WTC11 (cell line): ENCODE results near the gene ADD1.

Experiments
- ETV6 ChIP-seq: sonication (generic); formaldehyde crosslinking; IDR thresholded peaks from 2 replicates; pipeline ENCODE4 v1.8.1; 2022; ENCODE audit warnings: mild to moderate bottlenecking, missing genetic modification reagents
- FOXK1 ChIP-seq: sonication (generic); formaldehyde crosslinking; IDR thresholded peaks from 2 replicates; pipeline ENCODE4 v1.8.0; 2022; ENCODE audit warnings: mild to moderate bottlenecking, moderate library complexity, missing genetic modification reagents
- JUN ChIP-seq: sonication (generic); formaldehyde crosslinking; IDR thresholded peaks from 2 replicates; pipeline ENCODE4 v1.8.0; 2023; ENCODE audit warnings: mild to moderate bottlenecking, missing genetic modification reagents
- NFE2L1 ChIP-seq: sonication (generic); formaldehyde crosslinking; IDR thresholded peaks from 2 replicates; pipeline ENCODE4 v1.8.1; 2023; ENCODE audit warnings: missing genetic modification reagents
- SMAD4 ChIP-seq: sonication (generic); formaldehyde crosslinking; IDR thresholded peaks from 2 replicates; pipeline ENCODE4 v1.8.0; 2022; ENCODE audit warnings: mild to moderate bottlenecking, missing genetic modification reagents
- SP1 ChIP-seq: sonication (generic); formaldehyde crosslinking; conservative IDR thresholded peaks from 2 replicates; pipeline ENCODE4 v1.8.1; 2022; ENCODE audit warnings: missing genetic modification reagents
- ZNF138 ChIP-seq: sonication (generic); formaldehyde crosslinking; conservative IDR thresholded peaks from 2 replicates; pipeline ENCODE4 v1.8.1; 2022; ENCODE audit warnings: mild to moderate bottlenecking, moderate library complexity, missing genetic modification reagents
- ZNF263 ChIP-seq: sonication (generic); formaldehyde crosslinking; IDR thresholded peaks from 2 replicates; pipeline ENCODE4 v1.8.1; 2022; ENCODE audit warnings: low read depth, mild to moderate bottlenecking, moderate library complexity, missing genetic modification reagents
- TF ChIP-seq, protein P1 (sequence below): sonication (generic); formaldehyde crosslinking; IDR thresholded peaks from 2 replicates; pipeline ENCODE4 v1.8.1; 2022; ENCODE audit warnings: low read depth, missing genetic modification reagents, borderline replicate concordance
- TF ChIP-seq, protein P2 (sequence below): fragments of 200-600 bp; IDR thresholded peaks from 2 replicates; pipeline ENCODE4 v1.8.0; 2022; ENCODE audit warnings: antibody characterized with exemption
- TF ChIP-seq, protein P3 (sequence below): sonication (generic); formaldehyde crosslinking; IDR thresholded peaks from 2 replicates; pipeline ENCODE4 v1.8.1; 2022; ENCODE audit warnings: missing genetic modification reagents, borderline replicate concordance

DNA sequence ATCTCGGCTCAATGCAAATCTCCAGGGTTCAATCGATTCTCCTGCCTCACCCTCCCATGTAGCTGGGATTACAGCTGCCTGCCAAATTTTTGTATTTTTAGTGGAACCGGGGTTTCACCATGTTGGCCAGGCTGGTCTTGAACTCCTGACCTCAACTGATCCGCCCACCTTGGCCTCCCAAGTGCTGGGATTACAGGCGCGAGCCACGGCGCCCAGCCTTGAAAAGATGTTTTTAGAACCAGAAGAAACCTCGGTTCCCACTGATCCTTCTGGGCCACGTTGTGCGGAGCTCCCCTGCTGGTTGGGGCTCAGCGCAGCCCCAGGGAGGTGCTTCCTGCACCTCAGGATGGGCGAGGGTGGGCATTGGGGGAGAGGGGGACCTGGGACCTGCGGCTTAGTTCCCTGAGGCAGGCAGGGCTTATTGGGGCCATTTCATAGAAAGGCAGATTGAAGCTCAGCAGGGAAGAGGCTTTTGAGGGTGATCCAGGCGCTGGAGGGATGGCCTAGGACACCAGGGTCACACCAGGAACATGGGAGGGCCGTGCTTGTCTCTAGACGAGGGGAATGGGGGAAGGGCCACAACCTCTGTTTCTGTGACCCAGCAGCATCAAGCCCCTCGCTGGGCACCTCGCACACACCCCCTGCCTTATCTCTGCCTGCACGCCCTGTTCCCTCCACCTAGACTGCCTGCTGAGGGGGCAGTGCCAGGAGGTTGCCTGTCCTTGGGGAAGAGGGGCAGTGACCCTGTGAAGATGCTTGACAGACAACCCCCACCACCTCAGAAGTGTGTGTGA, 6.3 kb upstream of the ADD1 start:
- TF ChIP-seq, protein P1, sequence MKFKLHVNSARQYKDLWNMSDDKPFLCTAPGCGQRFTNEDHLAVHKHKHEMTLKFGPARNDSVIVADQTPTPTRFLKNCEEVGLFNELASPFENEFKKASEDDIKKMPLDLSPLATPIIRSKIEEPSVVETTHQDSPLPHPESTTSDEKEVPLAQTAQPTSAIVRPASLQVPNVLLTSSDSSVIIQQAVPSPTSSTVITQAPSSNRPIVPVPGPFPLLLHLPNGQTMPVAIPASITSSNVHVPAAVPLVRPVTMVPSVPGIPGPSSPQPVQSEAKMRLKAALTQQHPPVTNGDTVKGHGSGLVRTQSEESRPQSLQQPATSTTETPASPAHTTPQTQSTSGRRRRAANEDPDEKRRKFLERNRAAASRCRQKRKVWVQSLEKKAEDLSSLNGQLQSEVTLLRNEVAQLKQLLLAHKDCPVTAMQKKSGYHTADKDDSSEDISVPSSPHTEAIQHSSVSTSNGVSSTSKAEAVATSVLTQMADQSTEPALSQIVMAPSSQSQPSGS (CRISPR knock-in tag) = no peak
- TF ChIP-seq ZNF138 (no peak), JUN (CRISPR knock-in tag) (no peak), ETV6 (CRISPR knock-in tag) (no peak), SP1 (CRISPR knock-in tag) (no peak), SMAD4 (CRISPR knock-in tag) (no peak), ZNF263 (CRISPR knock-in tag) (no peak), FOXK1 (CRISPR knock-in tag) (no peak), NFE2L1 (no peak)
- TF ChIP-seq, protein P2, sequence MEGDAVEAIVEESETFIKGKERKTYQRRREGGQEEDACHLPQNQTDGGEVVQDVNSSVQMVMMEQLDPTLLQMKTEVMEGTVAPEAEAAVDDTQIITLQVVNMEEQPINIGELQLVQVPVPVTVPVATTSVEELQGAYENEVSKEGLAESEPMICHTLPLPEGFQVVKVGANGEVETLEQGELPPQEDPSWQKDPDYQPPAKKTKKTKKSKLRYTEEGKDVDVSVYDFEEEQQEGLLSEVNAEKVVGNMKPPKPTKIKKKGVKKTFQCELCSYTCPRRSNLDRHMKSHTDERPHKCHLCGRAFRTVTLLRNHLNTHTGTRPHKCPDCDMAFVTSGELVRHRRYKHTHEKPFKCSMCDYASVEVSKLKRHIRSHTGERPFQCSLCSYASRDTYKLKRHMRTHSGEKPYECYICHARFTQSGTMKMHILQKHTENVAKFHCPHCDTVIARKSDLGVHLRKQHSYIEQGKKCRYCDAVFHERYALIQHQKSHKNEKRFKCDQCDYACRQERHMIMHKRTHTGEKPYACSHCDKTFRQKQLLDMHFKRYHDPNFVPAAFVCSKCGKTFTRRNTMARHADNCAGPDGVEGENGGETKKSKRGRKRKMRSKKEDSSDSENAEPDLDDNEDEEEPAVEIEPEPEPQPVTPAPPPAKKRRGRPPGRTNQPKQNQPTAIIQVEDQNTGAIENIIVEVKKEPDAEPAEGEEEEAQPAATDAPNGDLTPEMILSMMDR = no peak
- TF ChIP-seq, protein P3, sequence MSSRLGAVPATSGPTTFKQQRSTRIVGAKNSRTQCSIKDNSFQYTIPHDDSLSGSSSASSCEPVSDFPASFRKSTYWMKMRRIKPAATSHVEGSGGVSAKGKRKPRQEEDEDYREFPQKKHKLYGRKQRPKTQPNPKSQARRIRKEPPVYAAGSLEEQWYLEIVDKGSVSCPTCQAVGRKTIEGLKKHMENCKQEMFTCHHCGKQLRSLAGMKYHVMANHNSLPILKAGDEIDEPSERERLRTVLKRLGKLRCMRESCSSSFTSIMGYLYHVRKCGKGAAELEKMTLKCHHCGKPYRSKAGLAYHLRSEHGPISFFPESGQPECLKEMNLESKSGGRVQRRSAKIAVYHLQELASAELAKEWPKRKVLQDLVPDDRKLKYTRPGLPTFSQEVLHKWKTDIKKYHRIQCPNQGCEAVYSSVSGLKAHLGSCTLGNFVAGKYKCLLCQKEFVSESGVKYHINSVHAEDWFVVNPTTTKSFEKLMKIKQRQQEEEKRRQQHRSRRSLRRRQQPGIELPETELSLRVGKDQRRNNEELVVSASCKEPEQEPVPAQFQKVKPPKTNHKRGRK = no peak
